Breast epithelium (tissue), 3 donors: ENCODE measurements around the gene MAP3K7CL.
A peak's percentile ranks its signal among the peaks of the same experiment; 100 is the strongest.
"Not testable (repeated sequence)": the region's sequence is repeated elsewhere in the genome, so short reads cannot be mapped to it uniquely, and the experiment has no call there.

Source experiments
- CTCF ChIP-seq, 3 donors: fragments of 450-650 bp; IDR thresholded peaks; one replicate each; pipeline ENCODE4 v1.5.1; 2016 to 2017; ENCODE audit warnings: antibody characterized with exemption in 3 of 3, mild to moderate bottlenecking in 3 of 3, moderate library complexity in 3 of 3
- POLR2A ChIP-seq: fragments of 450-650 bp; IDR thresholded peaks from one replicate; pipeline ENCODE4 v1.6.1; 2016; ENCODE audit warnings: antibody characterized with exemption, mild to moderate bottlenecking, moderate library complexity
- POLR2AphosphoS5 ChIP-seq, 3 donors: sonication (generic); formaldehyde crosslinking; IDR thresholded peaks; one replicate each; pipeline ENCODE4 v1.6.1; 2017; ENCODE audit warnings: antibody characterized with exemption in 3 of 3

GRCh38 chr21:29162825-29163224 is 32.4 kb downstream of the MAP3K7CL start:
- not testable (repeated sequence) for TF ChIP-seq POLR2A; CTCF (IDR thresholded peaks at IDR 0.05)
- TF ChIP-seq POLR2AphosphoS5 (IDR thresholded peaks at IDR 0.05): peak in 1 of 3 donors; percentile 18
